ENCODE results near the gene ANO10.
"Not testable (repeated sequence)": the region's sequence is repeated elsewhere in the genome, so short reads cannot be mapped to it uniquely, and the experiment has no call there.

Gene ANO10

DNA sequence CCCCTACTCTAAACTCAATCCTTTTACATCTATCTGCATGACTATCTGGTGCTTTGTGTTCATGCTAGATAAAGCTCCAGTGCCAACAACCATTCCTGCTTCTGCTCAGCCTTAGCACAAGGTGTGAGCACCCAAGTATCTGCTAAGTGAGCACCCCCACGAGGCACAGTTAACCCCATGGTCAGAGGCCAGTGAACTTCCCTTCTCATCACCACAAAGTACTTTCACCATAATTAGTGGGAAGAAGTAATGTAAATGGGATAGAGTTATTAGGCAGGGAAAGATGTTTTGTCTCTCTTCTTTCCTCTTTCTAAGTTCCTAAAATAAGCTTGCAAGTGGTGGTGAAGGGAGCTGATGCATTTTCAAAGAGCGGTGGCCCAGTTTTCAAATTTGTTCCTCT, 96.4 kb downstream of the ANO10 start:
- DNase-seq (ENCODE audit: low read depth, low spot score) = no peak
- Histone ChIP-seq H3K9me3 (ENCODE audit: insufficient read depth, low read length) (peaks cover 19% of the 10 kb centered on the region), H3K4me3 (ENCODE audit: insufficient read length, low read depth) (no peak overlapping the region), H3K4me1 (ENCODE audit: insufficient read depth, insufficient read length) (no peaks in the 10 kb centered on the region), H3K36me3 (ENCODE audit: insufficient read depth, insufficient read length, low read length) (no peaks in the 10 kb centered on the region), H3K27me3 (ENCODE audit: insufficient read depth, insufficient read length) (no peaks in the 10 kb centered on the region), H3K9ac (ENCODE audit: insufficient read length, low read depth) (no peak overlapping the region)
- TF ChIP-seq YY1 (IDR thresholded peaks at IDR 0.05; ENCODE audit: insufficient read depth, insufficient read length) (no peak), ZNF274 (IDR thresholded peaks at IDR 0.05; ENCODE audit: low read depth, low read length) (no peak), SUZ12 (IDR thresholded peaks at IDR 0.05; ENCODE audit: extremely low read depth, insufficient read depth, insufficient read length) (no peak)

GRCh38 chr3:43523454-43524053, 98.3 kb downstream of the ANO10 start:
- Histone ChIP-seq H3K9me3 (ENCODE audit: insufficient read depth, low read length) (peaks cover 33% of the 10 kb centered on the region), H3K9ac (ENCODE audit: insufficient read length, low read depth) (no peak overlapping the region), H3K4me3 (ENCODE audit: insufficient read length, low read depth) (no peak overlapping the region), H3K36me3 (ENCODE audit: insufficient read depth, insufficient read length, low read length) (no peaks in the 10 kb centered on the region), H3K27me3 (ENCODE audit: insufficient read depth, insufficient read length) (no peaks in the 10 kb centered on the region), H3K4me1 (ENCODE audit: insufficient read depth, insufficient read length) (no peaks in the 10 kb centered on the region)
- no peak for DNase-seq (ENCODE audit: low read depth, low spot score)
- no peak for TF ChIP-seq ZNF274 (IDR thresholded peaks at IDR 0.05; ENCODE audit: low read depth, low read length)
- no peak for TF ChIP-seq YY1 (IDR thresholded peaks at IDR 0.05; ENCODE audit: insufficient read depth, insufficient read length)
- no peak for TF ChIP-seq SUZ12 (IDR thresholded peaks at IDR 0.05; ENCODE audit: extremely low read depth, insufficient read depth, insufficient read length)

- DNase-seq (ENCODE audit: low read depth, low spot score) = no peak
- H3K9me3 ChIP-seq (ENCODE audit: insufficient read depth, low read length) = peaks cover 33% of the 10 kb centered on the region
- TF ChIP-seq YY1 (IDR thresholded peaks at IDR 0.05; ENCODE audit: insufficient read depth, insufficient read length) (no peak), ZNF274 (IDR thresholded peaks at IDR 0.05; ENCODE audit: low read depth, low read length) (no peak), SUZ12 (IDR thresholded peaks at IDR 0.05; ENCODE audit: extremely low read depth, insufficient read depth, insufficient read length) (no peak)
- H3K4me3 ChIP-seq (ENCODE audit: insufficient read length, low read depth) = no peak overlapping the region
- no peaks in the 10 kb centered on the region for H3K4me1 ChIP-seq (ENCODE audit: insufficient read depth, insufficient read length)
- no peaks in the 10 kb centered on the region for H3K27me3 ChIP-seq (ENCODE audit: insufficient read depth, insufficient read length)
- H3K9ac ChIP-seq (ENCODE audit: insufficient read length, low read depth) = no peak overlapping the region
- H3K36me3 ChIP-seq (ENCODE audit: insufficient read depth, insufficient read length, low read length) = no peaks in the 10 kb centered on the region
Observed at GRCh38 chr3:43522727-43523362, 99.0 kb downstream of the ANO10 start.

DNA sequence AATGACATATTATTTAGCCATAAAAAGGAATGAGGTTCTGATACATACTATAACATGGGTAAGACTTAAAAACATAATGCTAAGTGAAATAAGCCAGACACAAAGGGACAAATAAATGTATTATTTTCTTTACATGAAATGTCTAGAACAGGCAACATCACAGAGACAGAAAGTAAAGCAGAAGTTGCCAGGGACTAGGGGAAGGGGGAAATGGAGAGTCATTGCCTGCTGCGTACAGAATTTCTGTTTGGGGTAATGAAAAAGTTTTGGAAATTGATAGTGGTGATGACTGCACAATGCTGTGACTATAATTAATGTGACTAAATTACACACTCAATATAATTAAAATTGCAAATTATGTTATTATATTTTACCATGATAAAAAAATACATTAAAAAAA, 99.9 kb downstream of the ANO10 start:
- TF ChIP-seq SUZ12 (IDR thresholded peaks at IDR 0.05; ENCODE audit: extremely low read depth, insufficient read depth, insufficient read length) = no peak
- TF ChIP-seq ZNF274 (IDR thresholded peaks at IDR 0.05; ENCODE audit: low read depth, low read length) = no peak
- TF ChIP-seq YY1 (IDR thresholded peaks at IDR 0.05; ENCODE audit: insufficient read depth, insufficient read length) = no peak
- H3K9me3 ChIP-seq (ENCODE audit: insufficient read depth, low read length) = peaks cover 33% of the 10 kb centered on the region
- no peak overlapping the region for H3K9ac ChIP-seq (ENCODE audit: insufficient read length, low read depth)
- H3K36me3 ChIP-seq (ENCODE audit: insufficient read depth, insufficient read length, low read length) = no peaks in the 10 kb centered on the region
- no peaks in the 10 kb centered on the region for H3K27me3 ChIP-seq (ENCODE audit: insufficient read depth, insufficient read length)
- H3K4me1 ChIP-seq (ENCODE audit: insufficient read depth, insufficient read length) = no peaks in the 10 kb centered on the region
- DNase-seq (ENCODE audit: low read depth, low spot score) = no peak
- H3K4me3 ChIP-seq (ENCODE audit: insufficient read length, low read depth) = no peak overlapping the region

- H3K9me3 ChIP-seq (ENCODE audit: insufficient read depth, low read length) = peaks cover 20% of the 10 kb centered on the region; the same call in 1 of the 2 replicates
- H3K27me3 ChIP-seq (ENCODE audit: insufficient read depth, insufficient read length); DNase-seq (ENCODE audit: low read depth, low spot score); H3K4me1 ChIP-seq (ENCODE audit: insufficient read depth, insufficient read length); H3K4me3 ChIP-seq (ENCODE audit: insufficient read length, low read depth); H3K9ac ChIP-seq (ENCODE audit: insufficient read length, low read depth); H3K36me3 ChIP-seq (ENCODE audit: insufficient read depth, insufficient read length, low read length): not testable (repeated sequence)
Observed at GRCh38 chr3:43518515-43518914, 103.3 kb downstream of the ANO10 start.

DNA sequence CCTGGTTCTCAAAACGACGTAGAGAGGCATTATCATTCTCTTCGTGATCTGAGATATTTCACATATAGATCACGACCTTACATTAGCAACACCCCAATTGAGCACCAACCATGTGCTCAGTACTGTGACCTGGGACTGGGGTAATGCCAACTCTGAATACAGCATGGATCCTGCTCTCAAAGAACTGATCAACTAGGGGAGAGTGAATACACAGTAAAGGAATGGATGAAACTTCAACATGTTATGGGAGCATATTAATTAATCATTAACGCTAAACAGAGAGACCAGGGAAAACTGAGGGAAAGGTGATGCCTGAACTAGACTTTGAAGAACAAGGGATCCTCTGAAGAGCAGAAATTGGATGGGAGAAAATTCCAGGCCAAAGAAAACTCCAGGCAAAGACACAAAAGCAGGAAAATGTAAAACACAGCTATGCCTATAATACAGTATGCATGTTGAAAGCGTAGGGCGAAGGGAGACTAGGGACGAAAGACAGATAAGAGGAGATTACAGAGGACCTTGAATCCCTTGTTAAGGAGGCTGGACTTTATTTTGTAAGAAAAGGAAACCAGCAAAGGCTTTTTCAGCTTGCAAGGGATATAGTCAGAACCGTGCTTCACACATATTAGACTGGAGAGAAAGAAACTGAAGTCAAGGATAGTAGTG, 105.7 kb downstream of the ANO10 start:
- no peak for TF ChIP-seq SUZ12 (IDR thresholded peaks at IDR 0.05; ENCODE audit: extremely low read depth, insufficient read depth, insufficient read length)
- no peak for TF ChIP-seq YY1 (IDR thresholded peaks at IDR 0.05; ENCODE audit: insufficient read depth, insufficient read length)
- TF ChIP-seq ZNF274 (IDR thresholded peaks at IDR 0.05; ENCODE audit: low read depth, low read length) = no peak
- H3K36me3 ChIP-seq (ENCODE audit: insufficient read depth, insufficient read length, low read length) = peaks cover 4% of the 10 kb centered on the region
- no peaks in the 10 kb centered on the region for H3K27me3 ChIP-seq (ENCODE audit: insufficient read depth, insufficient read length)
- no peaks in the 10 kb centered on the region for H3K4me1 ChIP-seq (ENCODE audit: insufficient read depth, insufficient read length)
- H3K9ac ChIP-seq (ENCODE audit: insufficient read length, low read depth) = no peak overlapping the region
- H3K9me3 ChIP-seq (ENCODE audit: insufficient read depth, low read length) = peaks cover 20% of the 10 kb centered on the region; the same call in 1 of the 2 replicates
- no peak for DNase-seq (ENCODE audit: low read depth, low spot score)
- H3K4me3 ChIP-seq (ENCODE audit: insufficient read length, low read depth) = no peak overlapping the region

- peaks cover 14% of the 10 kb centered on the region; the same call in 1 of the 2 replicates for H3K9me3 ChIP-seq (ENCODE audit: insufficient read depth, low read length)
- H3K27me3 ChIP-seq (ENCODE audit: insufficient read depth, insufficient read length) = no peaks in the 10 kb centered on the region
- DNase-seq (ENCODE audit: low read depth, low spot score) = no peak
- no peaks in the 10 kb centered on the region for H3K4me1 ChIP-seq (ENCODE audit: insufficient read depth, insufficient read length)
- no peak overlapping the region for H3K4me3 ChIP-seq (ENCODE audit: insufficient read length, low read depth)
- peaks cover 4% of the 10 kb centered on the region for H3K36me3 ChIP-seq (ENCODE audit: insufficient read depth, insufficient read length, low read length)
- TF ChIP-seq YY1 (IDR thresholded peaks at IDR 0.05; ENCODE audit: insufficient read depth, insufficient read length) (no peak), ZNF274 (IDR thresholded peaks at IDR 0.05; ENCODE audit: low read depth, low read length) (no peak), SUZ12 (IDR thresholded peaks at IDR 0.05; ENCODE audit: extremely low read depth, insufficient read depth, insufficient read length) (no peak)
- no peak overlapping the region for H3K9ac ChIP-seq (ENCODE audit: insufficient read length, low read depth)
Observed at GRCh38 chr3:43515208-43515917, 106.4 kb downstream of the ANO10 start.

Data from NT2/D1 (cell line).